ENCODE measurements around the gene VWA3A.

GRCh38 chr16:22055881-22056280 lies 36.5 kb upstream of the VWA3A start:
- TF ChIP-seq, protein P1, sequence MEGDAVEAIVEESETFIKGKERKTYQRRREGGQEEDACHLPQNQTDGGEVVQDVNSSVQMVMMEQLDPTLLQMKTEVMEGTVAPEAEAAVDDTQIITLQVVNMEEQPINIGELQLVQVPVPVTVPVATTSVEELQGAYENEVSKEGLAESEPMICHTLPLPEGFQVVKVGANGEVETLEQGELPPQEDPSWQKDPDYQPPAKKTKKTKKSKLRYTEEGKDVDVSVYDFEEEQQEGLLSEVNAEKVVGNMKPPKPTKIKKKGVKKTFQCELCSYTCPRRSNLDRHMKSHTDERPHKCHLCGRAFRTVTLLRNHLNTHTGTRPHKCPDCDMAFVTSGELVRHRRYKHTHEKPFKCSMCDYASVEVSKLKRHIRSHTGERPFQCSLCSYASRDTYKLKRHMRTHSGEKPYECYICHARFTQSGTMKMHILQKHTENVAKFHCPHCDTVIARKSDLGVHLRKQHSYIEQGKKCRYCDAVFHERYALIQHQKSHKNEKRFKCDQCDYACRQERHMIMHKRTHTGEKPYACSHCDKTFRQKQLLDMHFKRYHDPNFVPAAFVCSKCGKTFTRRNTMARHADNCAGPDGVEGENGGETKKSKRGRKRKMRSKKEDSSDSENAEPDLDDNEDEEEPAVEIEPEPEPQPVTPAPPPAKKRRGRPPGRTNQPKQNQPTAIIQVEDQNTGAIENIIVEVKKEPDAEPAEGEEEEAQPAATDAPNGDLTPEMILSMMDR (conservative IDR thresholded peaks at IDR 0.05; ENCODE audit: low read depth, low read length): no peak
- no peak for TF ChIP-seq EZH2 (IDR thresholded peaks at IDR 0.05; ENCODE audit: low read length, unreplicated experiment)
